GM23338 (cell line): ENCODE results near the gene XG. TPM values are rescaled to one million over a fixed set of nuclear protein-coding genes. Genes with fewer than 3 reads are reported as not detected.

Experiments used
- ATAC-seq: fragments of 200-7000 bp; cut with Tn5 transposase; 3 replicates; pipeline ENCODE4 v1.9.1; 2020
- DNase-seq: peaks from one replicate; pipeline ENCODE4 v3.0.0-alpha.2; 2015; ENCODE audit warnings: low spot score
- H2AFZ ChIP-seq: fragments of 200-600 bp; sonication (generic); 2 replicates; pipeline ENCODE4 v1.8.0; 2016; ENCODE audit warnings: antibody characterized with exemption, mild to moderate bottlenecking, moderate library complexity
- H3F3A ChIP-seq: fragments of 200-600 bp; sonication (generic); replicated peaks from 2 replicates; pipeline ENCODE4 v1.8.0; 2017; ENCODE audit warnings: antibody characterized with exemption, mixed run types, low read depth
- H3K27ac ChIP-seq: fragments of 200-600 bp; sonication (generic); 2 replicates; pipeline ENCODE4 v1.6.1; 2016; ENCODE audit warnings: low read depth
- H3K27me3 ChIP-seq: fragments of 200-600 bp; sonication (generic); 2 replicates; pipeline ENCODE4 v1.8.0; 2016; ENCODE audit warnings: mild to moderate bottlenecking, mixed run types, moderate library complexity; ENCODE audit not compliant: insufficient read depth
- H3K36me3 ChIP-seq: fragments of 200-600 bp; sonication (generic); 2 replicates; pipeline ENCODE4 v1.8.0; 2016; ENCODE audit warnings: mild to moderate bottlenecking; ENCODE audit not compliant: insufficient read depth
- H3K4me1 ChIP-seq: fragments of 200-600 bp; sonication (generic); 2 replicates; pipeline ENCODE4 v1.8.0; 2016; ENCODE audit warnings: mild to moderate bottlenecking, moderate library complexity; ENCODE audit not compliant: insufficient read depth
- H3K4me2 ChIP-seq: fragments of 200-600 bp; sonication (generic); 2 replicates; pipeline ENCODE4 v1.7.1; 2017; ENCODE audit warnings: mixed run types
- H3K4me3 ChIP-seq: fragments of 200-600 bp; sonication (generic); 2 replicates; pipeline ENCODE4 v1.6.1; 2016; ENCODE audit warnings: mixed run types
- H3K79me2 ChIP-seq: fragments of 200-600 bp; sonication (generic); replicated peaks from 2 replicates; pipeline ENCODE4 v1.8.0; 2017; ENCODE audit warnings: mild to moderate bottlenecking; ENCODE audit not compliant: insufficient read depth
- H3K9me2 ChIP-seq: fragments of 200-600 bp; sonication (generic); 2 replicates; pipeline ENCODE4 v1.8.0; 2017; ENCODE audit not compliant: insufficient read depth
- H4K20me1 ChIP-seq: fragments of 200-600 bp; sonication (generic); replicated peaks from 2 replicates; pipeline ENCODE4 v1.8.0; 2017; ENCODE audit warnings: mild to moderate bottlenecking; ENCODE audit not compliant: insufficient read depth
- H3K27ac Mint-ChIP-seq: 2 replicates; pipeline ENCODE4 v1.8.0; 2020; ENCODE audit warnings: inconsistent platforms, mild to moderate bottlenecking, moderate library complexity, mixed read lengths
- H3K27me3 Mint-ChIP-seq: 3 replicates; pipeline ENCODE4 v1.8.0; 2022; ENCODE audit warnings: low read depth, mild to moderate bottlenecking, moderate library complexity, mixed read lengths, inconsistent platforms; ENCODE audit not compliant: insufficient read depth, poor library complexity
- H3K36me3 Mint-ChIP-seq: 3 replicates; pipeline ENCODE4 v1.8.0; 2021; ENCODE audit warnings: low read depth, mild to moderate bottlenecking, inconsistent platforms, moderate library complexity, mixed read lengths
- H3K4me1 Mint-ChIP-seq: 3 replicates; pipeline ENCODE4 v1.8.0; 2020; ENCODE audit warnings: mild to moderate bottlenecking, inconsistent platforms, mixed read lengths
- H3K4me3 Mint-ChIP-seq: 3 replicates; pipeline ENCODE4 v1.8.0; 2021; ENCODE audit warnings: moderate library complexity, mild to moderate bottlenecking, inconsistent platforms, mixed read lengths
- H3K9me3 Mint-ChIP-seq: 3 replicates; pipeline ENCODE4 v1.8.0; 2020; ENCODE audit warnings: moderate library complexity, mild to moderate bottlenecking, inconsistent platforms, mixed read lengths
- CREB1 ChIP-seq: fragments of 250-450 bp; sonication (Bioruptor Pico); IDR thresholded peaks from 2 replicates; pipeline ENCODE4 v1.5.0; 2020; ENCODE audit warnings: low read depth, mild to moderate bottlenecking, moderate library complexity
- ETS1 ChIP-seq: IDR thresholded peaks from 2 replicates; pipeline ENCODE4 v1.6.1; 2016; ENCODE audit warnings: antibody characterized with exemption
- EZH2 ChIP-seq: fragments of 200-600 bp; sonication (generic); IDR thresholded peaks from one replicate; pipeline ENCODE4 v1.8.0; 2017; ENCODE audit warnings: antibody characterized with exemption, mild to moderate bottlenecking, low read depth; ENCODE audit not compliant: unreplicated experiment
- EZH2phosphoT487 ChIP-seq: fragments of 200-600 bp; sonication (generic); IDR thresholded peaks from one replicate; pipeline ENCODE4 v1.8.1; 2018; ENCODE audit warnings: antibody characterized with exemption; ENCODE audit not compliant: unreplicated experiment
- NANOG ChIP-seq: IDR thresholded peaks from 2 replicates; pipeline ENCODE4 v1.6.1; 2016; ENCODE audit warnings: antibody characterized with exemption, borderline replicate concordance
- POLR2AphosphoS5 ChIP-seq: IDR thresholded peaks from 2 replicates; pipeline ENCODE4 v1.6.1; 2016; ENCODE audit warnings: antibody characterized with exemption, low read depth
- STAT1 ChIP-seq: IDR thresholded peaks from one replicate; pipeline ENCODE4 v1.6.1; 2016; ENCODE audit warnings: antibody characterized with exemption; ENCODE audit not compliant: unreplicated experiment
- ZNF114 ChIP-seq: fragments of 250-450 bp; sonication (Bioruptor Pico); IDR thresholded peaks from 2 replicates; pipeline ENCODE4 v1.5.0; 2020; ENCODE audit warnings: mild to moderate bottlenecking, moderate library complexity
- ZNF331 ChIP-seq: fragments of 250-450 bp; sonication (Bioruptor Pico); IDR thresholded peaks from 2 replicates; pipeline ENCODE4 v1.5.0; 2020; ENCODE audit warnings: low read depth, mild to moderate bottlenecking, moderate library complexity
- ZNF462 ChIP-seq: fragments of 250-450 bp; sonication (Bioruptor Pico); IDR thresholded peaks from 2 replicates; pipeline ENCODE4 v1.5.0; 2020; ENCODE audit warnings: mild to moderate bottlenecking, moderate library complexity
- polyA plus RNA-seq: library from polyadenylated mRNA; unstranded; fragments of >200 nt; fragmentation: Nextera tagmentation; extraction: Ambion mirVana; gene quantifications from 2 replicates; pipeline ENCODE4 v1.2.1, GENCODE V29; 2016
- total RNA-seq: library from RNA; depleted of rRNA; stranded (reverse); fragments of >200 nt; shearing (Covaris generic); gene quantifications from 2 replicates; pipeline ENCODE4 v1.2.3, GENCODE V29; 2014

XG gene
- total and polyA plus RNA-seq, 2 experiments from 2014 or later, result 0.28 to 0.60 TPM

- peaks cover 18% of the 10 kb centered on the region for H3K36me3 Mint-ChIP-seq
- Histone ChIP-seq H3K27me3 (no peaks in the 10 kb centered on the region), H3K36me3 (no peaks in the 10 kb centered on the region), H3K79me2 (no peaks in the 10 kb centered on the region), H3F3A (no peaks in the 10 kb centered on the region), H3K4me3 (peak overlapping the region; percentile 21; the same call in 1 of the 2 replicates), H3K9me2 (no peaks in the 10 kb centered on the region), H2AFZ (no peak overlapping the region), H4K20me1 (no peaks in the 10 kb centered on the region), H3K4me2 (0 out of 2 replicates have a peak overlapping the region, but pooled peaks have one; percentile 49), H3K27ac (peak overlapping the region; percentile 79), H3K4me1 (peaks cover 22% of the 10 kb centered on the region)
- H3K4me1 Mint-ChIP-seq, result peaks cover 26% of the 10 kb centered on the region
- TF ChIP-seq STAT1, result no peak
- no peak for TF ChIP-seq NANOG
- TF ChIP-seq EZH2, result no peak
- TF ChIP-seq ZNF331 (CRISPR knock-in tag), result no peak
- no peak for TF ChIP-seq ZNF462 (CRISPR knock-in tag)
- no peak for TF ChIP-seq CREB1 (CRISPR knock-in tag)
- no peak for TF ChIP-seq POLR2AphosphoS5
- TF ChIP-seq EZH2phosphoT487, result no peak
- TF ChIP-seq ETS1, result no peak
- TF ChIP-seq ZNF114, result no peak
- no peak overlapping the region; the same call in 2 of the 3 replicates for H3K4me3 Mint-ChIP-seq
- peaks cover 3% of the 10 kb centered on the region; the same call in 2 of the 3 replicates for H3K9me3 Mint-ChIP-seq
- peak; percentile 11 for DNase-seq
- H3K27ac Mint-ChIP-seq, result peak overlapping the region; percentile 90
- H3K27me3 Mint-ChIP-seq, result no peaks in the 10 kb centered on the region
- ATAC-seq, result no peak
These were observed 97.0 kb downstream of the XG start for GRCh38 chrX:2848871-2849301.
